Liver (tissue), 9 donors: ENCODE data around the gene TACC2. TPM values are rescaled to one million over a fixed set of nuclear protein-coding genes. Genes with fewer than 3 reads are reported as not detected.
"Not testable (repeated sequence)": the region's sequence is repeated elsewhere in the genome, so short reads cannot be mapped to it uniquely, and the experiment has no call there.

Experiments
- DNase-seq: peaks from one replicate; pipeline ENCODE4 v3.0.0-alpha.2; 2017; ENCODE audit warnings: low spot score
- H3K27ac ChIP-seq, 2 donors: one replicate each; pipeline ENCODE4 v1.7.0; 2013; ENCODE audit warnings: inconsistent platforms in 2 of 2, low read length in 2 of 2, control low read depth in 1 of 2, low read depth in 1 of 2, mild to moderate bottlenecking in 1 of 2
- H3K27me3 ChIP-seq, 4 donors: one replicate each; pipeline versions ENCODE4 v1.6.1 to v1.7.0; 2013; ENCODE audit warnings: low read length in 3 of 4, inconsistent platforms in 1 of 4, mild to moderate bottlenecking in 1 of 4, moderate library complexity in 1 of 4; ENCODE audit not compliant: control insufficient read depth in 4 of 4, insufficient read depth in 4 of 4
- H3K36me3 ChIP-seq, 4 donors: one replicate each; pipeline versions ENCODE4 v1.6.1 to v1.7.0; 2013; ENCODE audit warnings: low read length in 3 of 4, mild to moderate bottlenecking in 3 of 4, low read depth in 1 of 4, moderate library complexity in 1 of 4; ENCODE audit not compliant: control insufficient read depth in 4 of 4, insufficient read depth in 3 of 4
- H3K4me1 ChIP-seq, 4 donors: one replicate each; pipeline versions ENCODE4 v1.6.1 to v1.7.0; 2013; ENCODE audit warnings: low read length in 3 of 4, mild to moderate bottlenecking in 3 of 4, moderate library complexity in 1 of 4; ENCODE audit not compliant: control insufficient read depth in 4 of 4, insufficient read depth in 4 of 4
- H3K4me3 ChIP-seq, 3 donors: one replicate each; pipeline versions ENCODE4 v1.6.1 to v1.7.0; 2013; ENCODE audit warnings: low read length in 3 of 3, control low read depth in 1 of 3, low read depth in 1 of 3, mild to moderate bottlenecking in 1 of 3
- H3K9ac ChIP-seq, 2 donors: one replicate each; pipeline ENCODE4 v1.7.0; 2013; ENCODE audit warnings: low read length in 2 of 2, mild to moderate bottlenecking in 2 of 2, moderate library complexity in 2 of 2, control low read depth in 1 of 2, low read depth in 1 of 2
- H3K9me3 ChIP-seq, 4 donors: one replicate each; pipeline versions ENCODE4 v1.6.1 to v1.7.0; 2013; ENCODE audit warnings: low read length in 3 of 4; ENCODE audit not compliant: control insufficient read depth in 4 of 4
- EGR1 ChIP-seq, 2 donors: IDR thresholded peaks; 2 replicates each; pipeline ENCODE4 v1.6.1; 2016 to 2018; ENCODE audit warnings: antibody characterized with exemption in 2 of 2, low read depth in 2 of 2
- FOXA1 ChIP-seq: IDR thresholded peaks from 2 replicates; pipeline ENCODE4 v1.6.1; 2016; ENCODE audit warnings: antibody characterized with exemption
- FOXA2 ChIP-seq: IDR thresholded peaks from 2 replicates; pipeline ENCODE4 v1.6.1; 2016; ENCODE audit warnings: antibody characterized with exemption
- HNF4G ChIP-seq: IDR thresholded peaks from 2 replicates; pipeline ENCODE4 v1.6.1; 2016; ENCODE audit warnings: antibody characterized with exemption
- JUND ChIP-seq, 2 donors: IDR thresholded peaks; 2 replicates each; pipeline ENCODE4 v1.6.1; 2016; ENCODE audit warnings: antibody characterized with exemption in 2 of 2
- NR2F2 ChIP-seq: IDR thresholded peaks from 2 replicates; pipeline ENCODE4 v1.6.1; 2016; ENCODE audit warnings: antibody characterized with exemption
- RAD21 ChIP-seq, 2 donors: IDR thresholded peaks; 2 replicates each; pipeline ENCODE4 v1.6.1; 2016; ENCODE audit warnings: antibody characterized with exemption in 2 of 2, mild to moderate bottlenecking in 2 of 2
- RXRA ChIP-seq, 2 donors: IDR thresholded peaks; 2 replicates each; pipeline ENCODE4 v1.6.1; 2017 to 2018; ENCODE audit warnings: antibody characterized with exemption in 2 of 2, mild to moderate bottlenecking in 1 of 2
- SP1 ChIP-seq: IDR thresholded peaks from 2 replicates; pipeline ENCODE4 v1.6.1; 2018; ENCODE audit warnings: antibody characterized with exemption, mild to moderate bottlenecking
- TAF1 ChIP-seq: conservative IDR thresholded peaks from 2 replicates; pipeline ENCODE4 v1.6.1; 2016; ENCODE audit warnings: antibody characterized with exemption, mild to moderate bottlenecking
- YY1 ChIP-seq: IDR thresholded peaks from 2 replicates; pipeline ENCODE4 v1.6.1; 2016; ENCODE audit warnings: antibody characterized with exemption, mild to moderate bottlenecking
- ZBTB33 ChIP-seq: IDR thresholded peaks from 2 replicates; pipeline ENCODE4 v1.6.1; 2016; ENCODE audit warnings: antibody characterized with exemption
- WGBS: extraction: QIAGEN DNeasy Blood & Tissue Kit; methylation state at CpG from one replicate; pipeline ENCODE4 v1.1.7; 2013; 5-methylcytosine and 5-hydroxymethylcytosine counted together
- polyA plus RNA-seq, 2 donors: library from polyadenylated mRNA; stranded (reverse) in 1 of 2; unstranded in 1 of 2; fragments of 200-250 nt in 1 of 2; fragments of >200 nt in 1 of 2; fragmentation: Nextera tagmentation in 1 of 2; extraction: Ambion mirVana in 1 of 2; gene quantifications; one replicate each; pipeline versions ENCODE4 v1.2.1 to v1.2.3, GENCODE V29; 2013 to 2015
- total RNA-seq, 2 donors: library from RNA; depleted of rRNA; stranded (reverse); fragments of >200 nt; gene quantifications; one replicate each; pipeline ENCODE4 v1.2.3, GENCODE V29; 2014
- TF ChIP-seq, protein P1 (sequence below): fragments of 150-350 bp; IDR thresholded peaks from 2 replicates; pipeline ENCODE4 v1.5.1; 2017; ENCODE audit warnings: improper control_type of control experiment, low read depth, low read length; ENCODE audit not compliant: missing input control
- TF ChIP-seq, protein P2 (sequence below): IDR thresholded peaks from 2 replicates; pipeline ENCODE4 v1.6.1; 2016; ENCODE audit warnings: antibody characterized with exemption
- TF ChIP-seq, protein P3 (sequence below): IDR thresholded peaks from 2 replicates; pipeline ENCODE4 v1.6.1; 2016; ENCODE audit warnings: antibody characterized with exemption
- donor health status: healthy.
- donor health status: healthy.
- donor health status: healthy.
- donor health status: healthy.
- donor health status: healthy.

TACC2 gene
- total and polyA plus RNA-seq, 4 donors = 1.5 to 9.1 (median 7.8) TPM

GRCh38 chr10:122022276-122022675, 33.3 kb downstream of the TACC2 start:
- H3K36me3 ChIP-seq = no peaks in the 10 kb centered on the region
- no peaks in the 10 kb centered on the region for H3K9me3 ChIP-seq
- WGBS = 83% methylated on average over 4 of the region's 4 CpGs
- H3K27me3 ChIP-seq = no peaks in the 10 kb centered on the region
- no peak overlapping the region for H3K27ac ChIP-seq
- H3K4me1 ChIP-seq = peaks cover 0 to 6% (median 5%) of the 10 kb centered on the region in 4 donors
- no peak overlapping the region for H3K9ac ChIP-seq
- H3K4me3 ChIP-seq = no peak overlapping the region
- no peak for TF ChIP-seq NR2F2
- TF ChIP-seq, protein P1, sequence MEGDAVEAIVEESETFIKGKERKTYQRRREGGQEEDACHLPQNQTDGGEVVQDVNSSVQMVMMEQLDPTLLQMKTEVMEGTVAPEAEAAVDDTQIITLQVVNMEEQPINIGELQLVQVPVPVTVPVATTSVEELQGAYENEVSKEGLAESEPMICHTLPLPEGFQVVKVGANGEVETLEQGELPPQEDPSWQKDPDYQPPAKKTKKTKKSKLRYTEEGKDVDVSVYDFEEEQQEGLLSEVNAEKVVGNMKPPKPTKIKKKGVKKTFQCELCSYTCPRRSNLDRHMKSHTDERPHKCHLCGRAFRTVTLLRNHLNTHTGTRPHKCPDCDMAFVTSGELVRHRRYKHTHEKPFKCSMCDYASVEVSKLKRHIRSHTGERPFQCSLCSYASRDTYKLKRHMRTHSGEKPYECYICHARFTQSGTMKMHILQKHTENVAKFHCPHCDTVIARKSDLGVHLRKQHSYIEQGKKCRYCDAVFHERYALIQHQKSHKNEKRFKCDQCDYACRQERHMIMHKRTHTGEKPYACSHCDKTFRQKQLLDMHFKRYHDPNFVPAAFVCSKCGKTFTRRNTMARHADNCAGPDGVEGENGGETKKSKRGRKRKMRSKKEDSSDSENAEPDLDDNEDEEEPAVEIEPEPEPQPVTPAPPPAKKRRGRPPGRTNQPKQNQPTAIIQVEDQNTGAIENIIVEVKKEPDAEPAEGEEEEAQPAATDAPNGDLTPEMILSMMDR = no peak
- no peak for TF ChIP-seq SP1
- no peak for TF ChIP-seq YY1
- no peak for TF ChIP-seq RAD21 (IDR thresholded peaks at IDR 0.05)
- TF ChIP-seq, protein P2, sequence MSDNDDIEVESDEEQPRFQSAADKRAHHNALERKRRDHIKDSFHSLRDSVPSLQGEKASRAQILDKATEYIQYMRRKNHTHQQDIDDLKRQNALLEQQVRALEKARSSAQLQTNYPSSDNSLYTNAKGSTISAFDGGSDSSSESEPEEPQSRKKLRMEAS = no peak
- no peak for TF ChIP-seq TAF1
- no peak for TF ChIP-seq EGR1 (IDR thresholded peaks at IDR 0.05; ENCODE audit: low read depth in 2 of 2)
- TF ChIP-seq, protein P3, sequence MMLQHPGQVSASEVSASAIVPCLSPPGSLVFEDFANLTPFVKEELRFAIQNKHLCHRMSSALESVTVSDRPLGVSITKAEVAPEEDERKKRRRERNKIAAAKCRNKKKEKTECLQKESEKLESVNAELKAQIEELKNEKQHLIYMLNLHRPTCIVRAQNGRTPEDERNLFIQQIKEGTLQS = no peak
- TF ChIP-seq ZBTB33 = no peak
- no peak for TF ChIP-seq RXRA (IDR thresholded peaks at IDR 0.05)
- no peak for TF ChIP-seq FOXA2
- no peak for TF ChIP-seq HNF4G
- DNase-seq = no peak

- not testable (repeated sequence) for DNase-seq, H3K4me1 ChIP-seq, H3K9ac ChIP-seq, H3K9me3 ChIP-seq, H3K27me3 ChIP-seq, H3K27ac ChIP-seq, H3K36me3 ChIP-seq, H3K4me3 ChIP-seq
- 98% methylated on average over 7 of the region's 7 CpGs for WGBS
These were observed 34.3 kb downstream of the TACC2 start for GRCh38 chr10:122023257-122023656.

GRCh38 chr10:122029499-122030199, 40.7 kb downstream of the TACC2 start:
- H3K9ac ChIP-seq = no peak overlapping the region
- no peak for TF ChIP-seq SP1
- TF ChIP-seq, protein P3 = no peak
- TF ChIP-seq, protein P1 = no peak
- TF ChIP-seq RAD21 (IDR thresholded peaks at IDR 0.05) = no peak
- TF ChIP-seq RXRA (IDR thresholded peaks at IDR 0.05) = no peak
- TF ChIP-seq EGR1 (IDR thresholded peaks at IDR 0.05; ENCODE audit: low read depth in 2 of 2) = no peak
- no peak for TF ChIP-seq FOXA1
- no peak for TF ChIP-seq NR2F2
- no peak for TF ChIP-seq JUND (IDR thresholded peaks at IDR 0.05)
- no peak for TF ChIP-seq TAF1
- no peak for TF ChIP-seq ZBTB33
- H3K36me3 ChIP-seq = no peaks in the 10 kb centered on the region
- no peaks in the 10 kb centered on the region for H3K4me1 ChIP-seq
- no peaks in the 10 kb centered on the region for H3K27me3 ChIP-seq
- H3K27ac ChIP-seq = no peak overlapping the region
- DNase-seq = no peak
- H3K9me3 ChIP-seq = no peaks in the 10 kb centered on the region
- 86% methylated on average over 8 of the region's 8 CpGs for WGBS
- H3K4me3 ChIP-seq = no peak overlapping the region
